ENCODE results near the gene NR2C2AP.

GRCh38 chr19:19217099-19217498 lies 13.9 kb upstream of the NR2C2AP start:
- TF ChIP-seq POLR2A (IDR thresholded peaks at IDR 0.05; ENCODE audit: low read length) = no peak
- no peak for TF ChIP-seq GATA1 (IDR thresholded peaks at IDR 0.05; ENCODE audit: low read depth, low read length)

All from erythroblast (primary cell).